Thyroid gland (tissue), 4 donors: ENCODE data around the gene SPOP. TPM values are rescaled to one million over a fixed set of nuclear protein-coding genes. Genes with fewer than 3 reads are reported as not detected.
"Not testable (repeated sequence)": the region's sequence is repeated elsewhere in the genome, so short reads cannot be mapped to it uniquely, and the experiment has no call there.

Experiments
- DNase-seq, 2 donors: peaks; one replicate each; pipeline ENCODE4 v3.0.0-alpha.2; 2019
- H3K27ac ChIP-seq, 3 donors: fragments of 200-600 bp; sonication (generic); 1 replicate in 2 of 3; 2 replicates in 1 of 3; pipeline ENCODE4 v1.5.1; 2016 to 2019; ENCODE audit warnings: mild to moderate bottlenecking in 1 of 3, moderate library complexity in 1 of 3
- H3K27me3 ChIP-seq: fragments of 200-600 bp; sonication (generic); one replicate; pipeline ENCODE4 v1.5.1; 2019
- H3K36me3 ChIP-seq, 2 donors: fragments of 200-600 bp; sonication (generic); one replicate each; pipeline ENCODE4 v1.5.1; 2016 to 2019
- H3K4me1 ChIP-seq, 2 donors: fragments of 200-600 bp; sonication (generic); one replicate each; pipeline ENCODE4 v1.5.1; 2017 to 2019
- H3K4me3 ChIP-seq, 3 donors: fragments of 200-600 bp; sonication (generic); replicated peaks in 1 of 3; 1 replicate in 2 of 3; 2 replicates in 1 of 3; pipeline ENCODE4 v1.5.1; 2016; ENCODE audit warnings: mild to moderate bottlenecking in 1 of 3
- H3K9me3 ChIP-seq: fragments of 200-600 bp; sonication (generic); one replicate; pipeline ENCODE4 v1.5.1; 2017
- CTCF ChIP-seq, 6 experiments: fragments of 200-600 bp in 3 of 6; fragments of 450-650 bp in 3 of 6; sonication (generic) in 3 of 6; IDR thresholded peaks; one replicate each; pipeline ENCODE4 v1.5.1; 2016 to 2019; ENCODE audit warnings: antibody characterized with exemption in 6 of 6, mild to moderate bottlenecking in 2 of 6, inconsistent platforms in 1 of 6, moderate library complexity in 1 of 6
- POLR2A ChIP-seq, 2 donors: fragments of 450-650 bp; IDR thresholded peaks; one replicate each; pipeline ENCODE4 v1.6.1; 2017; ENCODE audit warnings: antibody characterized with exemption in 2 of 2, mild to moderate bottlenecking in 2 of 2, moderate library complexity in 1 of 2
- WGBS, 2 donors: methylation state at CpG; one replicate each; pipeline ENCODE4 v1.1.5; 2017; 5-methylcytosine and 5-hydroxymethylcytosine counted together
- intact Hi-C: fragments of 100-400 bp; cut with DNase I; formaldehyde crosslinking; loops from one replicate; pipeline ENCODE4 v1.15.1; 2023
- total RNA-seq, 4 donors: library from RNA; depleted of rRNA; stranded (reverse); fragments of >200 nt; gene quantifications; one replicate each; pipeline ENCODE4 v1.2.3, GENCODE V29; 2016

The SPOP gene
- total RNA-seq, 4 donors from 2014 or later: 78.5 to 86.4 (median 81.6) TPM

- Histone ChIP-seq H3K27ac (peak overlapping the region in 1 of 3 donors; percentile 47), H3K9me3 (no peaks in the 10 kb centered on the region), H3K36me3 (no peaks in the 10 kb centered on the region), H3K4me1 (peaks cover 12 to 40% of the 10 kb centered on the region in 2 donors), H3K27me3 (no peaks in the 10 kb centered on the region), H3K4me3 (no peak overlapping the region)
- no peak for DNase-seq
- TF ChIP-seq CTCF (IDR thresholded peaks at IDR 0.05): no peak
- TF ChIP-seq POLR2A (IDR thresholded peaks at IDR 0.05): no peak
- 68 to 69% methylated on average over 4 to 9 of the region's 11 CpGs for WGBS, 2 donors
- intact Hi-C loops: loop anchor here (2.0 to 5.0 kb wide), 2 partner anchors 122 to 212 kb away; no protein-coding TSS in a partner anchor
Measured at GRCh38 chr17:49570540-49571242, 107.2 kb downstream of the SPOP start.

GRCh38 chr17:49568695-49569047 lies 109.2 kb downstream of the SPOP start:
- not testable (repeated sequence) for H3K9me3 ChIP-seq, H3K36me3 ChIP-seq, H3K27me3 ChIP-seq, DNase-seq, H3K27ac ChIP-seq
- Histone ChIP-seq H3K4me3 (peak overlapping the region in 1 of 3 donors; percentile 38), H3K4me1 (peaks cover 14 to 35% of the 10 kb centered on the region in 2 donors)
- WGBS, 2 donors: 83 to 87% methylated on average over 7 of the region's 7 CpGs
- intact Hi-C loops: loop anchor here (5.0 kb wide), 1 partner anchor 429 kb away; the partner anchor contains the start of gene DLX3

GRCh38 chr17:49567871-49568694 lies 109.8 kb downstream of the SPOP start:
- Histone ChIP-seq H3K9me3 (no peaks in the 10 kb centered on the region), H3K36me3 (no peaks in the 10 kb centered on the region), H3K27ac (peak overlapping the region; percentile 41 to 83 (median 72)), H3K27me3 (no peaks in the 10 kb centered on the region), H3K4me3 (peak overlapping the region in 1 of 3 donors; percentile 38), H3K4me1 (peaks cover 14 to 35% of the 10 kb centered on the region in 2 donors)
- TF ChIP-seq POLR2A (IDR thresholded peaks at IDR 0.05) (no peak), CTCF (IDR thresholded peaks at IDR 0.05) (peak; percentile 88 to 99 (median 95))
- intact Hi-C loops: loop anchor here (5.0 kb wide), 1 partner anchor 429 kb away; the partner anchor contains the start of gene DLX3
- peak; percentile 93 to 94 for DNase-seq
- 23 to 30% methylated on average over 22 to 26 of the region's 42 CpGs for WGBS, 2 donors

GRCh38 chr17:49567104-49567521 lies 110.8 kb downstream of the SPOP start:
- intact Hi-C loops: loop anchor here (5.0 kb wide), 1 partner anchor 430 kb away; the partner anchor contains the start of gene DLX3
- Histone ChIP-seq H3K27me3 (no peaks in the 10 kb centered on the region), H3K27ac (peak overlapping the region in 1 of 3 donors; percentile 90), H3K4me1 (peaks cover 14 to 35% of the 10 kb centered on the region in 2 donors), H3K36me3 (no peaks in the 10 kb centered on the region), H3K4me3 (no peak overlapping the region), H3K9me3 (no peaks in the 10 kb centered on the region)
- TF ChIP-seq POLR2A (IDR thresholded peaks at IDR 0.05): no peak
- TF ChIP-seq CTCF (IDR thresholded peaks at IDR 0.05): no peak
- WGBS, 2 donors: 76 to 81% methylated on average over 6 to 9 of the region's 9 CpGs
- DNase-seq: peak in 1 of 2 donors; percentile 9

- H3K36me3 ChIP-seq: no peaks in the 10 kb centered on the region
- no peak overlapping the region for H3K4me3 ChIP-seq
- H3K27ac ChIP-seq: peak overlapping the region; percentile 48 to 90 (median 58)
- peaks cover 14 to 35% of the 10 kb centered on the region in 2 donors for H3K4me1 ChIP-seq
- H3K27me3 ChIP-seq: no peaks in the 10 kb centered on the region
- whole genome bisulfite sequencing, 2 donors: 77 to 79% methylated on average over 5 of the region's 5 CpGs
- peak in 1 of 2 donors; percentile 34 for DNase-seq
- intact Hi-C loops: loop anchor here (5.0 kb wide), 1 partner anchor 431 kb away; the partner anchor contains the start of gene DLX3
- TF ChIP-seq POLR2A (IDR thresholded peaks at IDR 0.05) (no peak), CTCF (IDR thresholded peaks at IDR 0.05) (no peak)
- H3K9me3 ChIP-seq: no peaks in the 10 kb centered on the region
Measured at GRCh38 chr17:49566668-49567071, 111.2 kb downstream of the SPOP start.
